Measurements from ENCODE around the gene KDM4B.

The KDM4B gene

GRCh38 chr19:5112175-5112574, 143.3 kb downstream of the KDM4B start:
- no peak for FAIRE-seq

DNA sequence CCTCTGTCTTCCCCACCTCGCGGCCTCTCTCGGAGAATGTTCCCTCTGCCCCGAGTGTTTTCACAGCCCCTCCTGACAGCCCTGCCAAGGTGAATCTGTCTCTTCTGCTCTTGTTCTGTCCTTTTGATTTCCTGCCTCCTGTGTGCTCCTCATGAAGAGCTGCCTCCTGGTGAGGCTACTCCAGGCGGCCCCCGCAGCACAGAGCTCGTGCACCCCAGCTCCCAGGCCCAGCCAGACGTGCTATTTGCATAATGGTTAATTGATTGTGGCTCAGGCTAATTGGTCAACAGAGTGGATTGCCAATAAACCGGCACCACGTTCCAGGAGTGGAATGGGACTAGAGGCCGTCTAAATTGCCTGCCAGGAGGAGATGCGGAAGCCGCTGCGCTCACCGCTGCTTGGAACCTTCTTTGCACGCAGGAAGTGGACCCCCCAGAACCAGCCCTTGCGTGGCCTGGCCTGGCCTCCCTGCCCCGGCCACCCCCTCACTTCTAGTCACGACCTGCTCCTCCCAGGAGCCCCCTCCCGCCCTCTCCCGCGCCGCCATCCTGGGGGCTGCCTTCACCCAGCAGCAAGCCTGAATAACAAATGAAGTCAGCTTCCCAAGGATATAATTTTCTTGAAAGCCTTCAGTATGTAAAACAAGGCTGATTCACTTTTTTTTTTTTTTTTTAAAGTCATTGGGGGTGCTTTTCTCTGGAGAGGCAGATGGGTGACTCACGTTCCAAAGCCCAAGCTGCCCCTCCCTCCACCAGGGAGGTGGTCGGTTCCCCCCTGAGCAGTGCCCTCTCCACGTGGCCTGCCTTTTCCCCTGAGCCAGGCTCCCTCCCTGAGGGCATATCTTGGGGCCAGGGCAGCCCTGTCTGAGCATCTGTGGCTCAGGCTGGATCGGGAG, 144.0 kb downstream of the KDM4B start:
- FAIRE-seq, result no peak

- FAIRE-seq, result no peak
Measured at GRCh38 chr19:5113633-5114586, 145.0 kb downstream of the KDM4B start.

GRCh38 chr19:5114727-5115126, 145.8 kb downstream of the KDM4B start:
- FAIRE-seq, result no peak

GRCh38 chr19:5115351-5115750, 146.4 kb downstream of the KDM4B start:
- FAIRE-seq, result no peak

DNA sequence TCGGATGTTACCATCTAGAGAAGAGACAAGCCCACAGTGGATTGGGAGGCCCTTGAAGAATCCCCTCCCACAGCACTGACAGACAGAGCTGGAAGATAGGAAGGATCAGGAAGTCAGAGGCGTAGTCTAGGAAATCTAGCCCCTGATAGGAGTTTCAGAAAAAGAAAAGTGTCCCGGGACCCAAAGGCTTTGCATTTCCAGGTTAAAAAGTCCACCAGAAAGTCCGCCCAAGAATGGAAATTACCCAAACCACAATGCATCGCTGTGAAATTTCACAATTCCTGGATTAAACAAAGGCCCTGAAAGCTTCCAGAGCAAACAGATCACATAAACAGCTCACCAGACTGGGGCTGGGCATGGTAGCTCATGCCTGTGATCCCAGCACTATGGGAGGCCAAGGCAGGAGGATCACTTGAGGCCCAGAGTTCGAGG, 146.9 kb downstream of the KDM4B start:
- no peak for FAIRE-seq

GRCh38 chr19:5116292-5116691, 147.4 kb downstream of the KDM4B start:
- no peak for FAIRE-seq

- no peak for FAIRE-seq
Measured at GRCh38 chr19:5117421-5117820, 148.5 kb downstream of the KDM4B start.

- FAIRE-seq, result no peak
Measured at GRCh38 chr19:5118026-5118425, 149.1 kb downstream of the KDM4B start.

- no peak for FAIRE-seq
Measured at GRCh38 chr19:5119297-5119998, 150.5 kb downstream of the KDM4B start.

DNA sequence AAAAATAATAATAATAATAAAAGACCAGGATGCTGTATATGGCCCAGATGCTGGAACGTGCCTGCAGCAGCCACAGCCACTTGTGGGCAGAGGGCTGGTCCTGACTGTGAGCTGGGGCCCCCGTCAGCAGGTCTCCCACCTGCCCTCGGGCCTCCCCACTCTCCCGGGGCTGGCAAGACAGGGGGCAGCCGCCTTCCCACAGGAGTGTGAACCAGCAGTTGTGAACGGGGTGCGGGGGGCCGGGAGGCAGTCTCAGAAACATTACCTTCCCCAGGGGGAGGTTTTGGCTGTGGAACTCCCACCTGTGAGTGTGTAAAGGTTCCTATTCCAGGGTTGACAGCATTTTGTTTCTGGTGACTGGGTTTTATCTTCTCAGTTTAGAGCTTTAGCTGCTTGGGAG, 151.4 kb downstream of the KDM4B start:
- no peak for FAIRE-seq

- no peak for FAIRE-seq
Measured at GRCh38 chr19:5120833-5121232, 151.9 kb downstream of the KDM4B start.

DNA sequence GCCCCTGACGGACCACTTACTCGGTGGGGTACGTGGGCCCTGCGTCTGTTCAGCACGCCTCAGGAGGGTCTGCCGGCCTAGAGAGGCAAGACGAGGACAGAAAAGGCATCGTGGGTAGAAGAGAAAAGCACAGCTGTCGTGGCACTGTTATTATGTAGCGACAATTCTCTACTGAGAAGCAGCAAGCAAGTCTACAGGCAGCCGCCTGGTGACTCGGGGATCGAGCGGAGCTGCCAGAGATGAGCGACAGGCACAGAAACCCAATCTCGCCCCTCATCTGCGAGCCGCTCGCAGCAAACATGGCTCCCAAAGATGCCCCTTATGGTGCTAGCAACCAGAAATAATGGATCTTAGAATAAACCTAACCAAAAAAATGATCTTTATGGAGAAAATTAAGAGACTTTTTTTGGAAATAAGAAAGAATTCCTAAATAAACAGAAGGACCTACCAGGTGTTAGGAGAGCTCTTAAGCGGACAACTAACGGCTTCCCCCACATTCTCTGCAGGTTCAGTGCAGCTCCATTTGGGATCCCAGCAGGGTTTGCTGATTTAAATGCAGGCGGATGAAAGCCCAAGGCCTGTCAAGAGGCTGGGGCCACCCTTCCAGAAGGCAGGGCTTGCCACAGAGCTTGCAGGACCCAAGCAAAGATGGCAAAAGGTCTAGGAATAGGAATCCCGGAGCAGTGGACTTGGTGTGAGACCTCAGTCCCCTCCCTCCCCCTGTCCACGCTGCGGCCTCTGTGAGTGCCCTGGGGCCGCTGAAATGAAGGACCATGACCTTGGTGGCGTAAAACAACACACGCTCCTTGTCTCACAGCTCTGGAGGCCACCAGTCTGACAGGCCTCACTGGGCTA, 152.6 kb downstream of the KDM4B start:
- no peak for FAIRE-seq

DNA sequence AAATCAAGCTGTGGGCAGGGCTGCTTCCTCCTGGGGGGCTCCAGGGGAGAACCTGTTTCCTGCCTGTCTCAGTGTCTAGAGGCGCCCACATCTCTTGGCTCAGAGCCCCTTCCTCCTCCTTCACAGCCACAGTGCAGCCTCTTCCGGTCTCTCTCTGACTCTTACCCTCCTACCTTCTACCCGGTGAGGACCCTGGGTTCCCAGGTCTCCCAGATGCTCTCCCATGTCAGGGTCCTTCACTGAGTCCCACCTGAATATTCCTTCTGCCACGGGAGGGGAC, 153.1 kb downstream of the KDM4B start:
- no peak for FAIRE-seq

- no peak for FAIRE-seq
Measured at GRCh38 chr19:5122671-5123409, 153.9 kb downstream of the KDM4B start.

DNA sequence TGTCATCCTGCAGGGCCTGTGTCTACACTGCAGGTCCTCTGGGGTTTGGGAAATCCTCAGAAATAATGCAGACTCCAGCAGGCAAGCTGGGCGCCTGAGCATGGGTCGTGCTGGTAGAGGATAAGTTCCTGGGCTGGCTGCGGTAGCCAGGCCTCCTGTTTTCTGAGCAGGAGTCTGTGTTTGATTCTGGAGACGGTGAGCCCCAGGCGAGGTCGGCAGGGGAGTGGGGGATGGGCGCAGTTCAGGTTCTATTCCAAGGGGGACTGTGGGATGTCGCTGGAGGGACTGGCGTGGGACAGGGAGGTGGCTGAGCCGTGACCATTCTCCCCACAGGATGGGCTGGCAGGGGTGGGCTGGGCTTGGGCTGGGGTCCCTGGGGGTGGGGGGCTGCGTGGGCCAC, 154.7 kb downstream of the KDM4B start:
- FAIRE-seq, result no peak

DNA sequence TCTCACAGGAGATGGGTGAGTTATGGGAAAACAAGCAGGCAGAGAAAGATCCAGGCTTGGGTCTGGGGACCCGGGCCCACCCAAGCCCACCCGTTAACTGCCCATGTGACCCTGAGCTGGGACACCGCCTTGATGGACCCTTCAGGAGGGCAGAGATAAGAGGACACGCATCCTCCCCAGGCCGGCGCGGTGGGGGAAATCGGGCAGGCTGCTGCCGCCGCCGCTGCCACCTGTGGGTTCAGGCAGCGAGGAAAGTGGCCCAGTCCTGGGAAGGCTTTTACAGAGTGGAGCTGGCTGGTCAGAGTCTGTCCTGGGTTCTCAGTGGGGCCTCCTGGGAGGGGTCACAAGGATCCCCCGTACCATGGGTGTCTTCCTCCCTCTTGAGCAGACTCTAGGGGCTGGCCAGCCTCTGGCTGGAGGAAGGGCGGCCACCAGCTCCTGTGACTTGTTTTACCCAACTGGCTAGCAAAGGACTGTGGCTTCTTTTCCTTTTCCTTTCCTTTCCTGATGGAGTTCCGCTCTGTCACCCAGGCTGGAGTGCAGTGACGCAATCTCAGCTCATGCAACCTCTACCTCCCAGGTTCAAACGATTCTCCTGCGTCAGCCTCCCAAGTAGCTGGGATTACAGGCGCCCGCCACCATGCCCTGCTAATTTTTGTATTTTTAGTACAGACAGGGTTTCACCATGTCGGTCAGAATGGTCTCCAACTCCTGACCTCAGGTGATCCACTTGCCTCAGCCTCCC, 155.4 kb downstream of the KDM4B start:
- FAIRE-seq, result no peak

GRCh38 chr19:5125376-5125775, 156.5 kb downstream of the KDM4B start:
- FAIRE-seq, result no peak

DNA sequence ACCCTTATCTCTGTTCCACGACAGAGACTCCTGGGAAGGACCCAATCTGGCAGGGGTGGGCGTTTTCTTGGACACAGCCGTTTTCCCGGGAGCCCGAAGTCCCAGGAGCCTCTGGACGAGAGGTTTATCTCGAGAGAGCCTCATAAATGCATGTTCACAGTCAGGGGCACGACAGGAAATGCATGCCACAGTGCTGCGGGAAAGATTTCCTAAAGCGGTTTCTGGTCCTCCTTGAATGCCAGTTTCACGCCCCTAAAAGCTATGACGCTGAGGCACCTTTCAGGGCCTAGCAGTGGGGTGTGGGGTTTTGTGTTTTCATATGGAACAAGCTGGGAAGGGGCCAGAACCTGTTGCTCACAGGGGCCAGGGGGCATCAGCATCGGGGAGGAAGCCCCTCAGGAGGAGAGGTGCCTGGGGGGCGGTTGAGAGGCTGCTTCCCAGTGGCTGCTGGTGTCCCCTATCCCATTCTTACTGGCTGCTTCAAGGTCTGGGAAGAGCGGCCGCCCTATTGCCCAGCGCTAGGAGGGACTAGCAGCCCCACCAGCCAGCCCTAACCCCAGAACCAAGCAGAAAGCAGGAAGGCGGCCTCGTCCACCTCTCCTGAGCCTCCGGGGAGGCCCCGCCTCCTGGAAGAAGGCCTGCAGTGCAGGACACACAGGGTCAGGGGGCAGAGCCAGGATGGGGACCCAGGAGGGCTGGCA, 157.0 kb downstream of the KDM4B start:
- no peak for FAIRE-seq
